Calu3 (cell line): ENCODE data around the gene TENT4B. TPM values are rescaled to one million over a fixed set of nuclear protein-coding genes. Genes with fewer than 3 reads are reported as not detected.

Experiments used
- BruUV-seq: library from RNA; stranded (reverse); fragments of 400-500 nt; replicated peaks from 2 replicates; lab custom pipeline; 2021; lab: Mats Ljungman, UMichigan
- CTCF ChIA-PET: fragments of 300-600 bp; sonication (Branson Sonifier 250); formaldehyde crosslinking; loops from one replicate; lab custom pipeline; 2022; ENCODE audit warnings: antibody characterized with exemption; lab: Charles Lee
- DNase-seq: peaks from one replicate; pipeline ENCODE4 v3.0.0; 2022
- H3K27ac Mint-ChIP-seq: one replicate; pipeline ENCODE4 v1.8.0; 2022; ENCODE audit warnings: mixed read lengths; ENCODE audit not compliant: unreplicated experiment
- H3K27me3 Mint-ChIP-seq: one replicate; pipeline ENCODE4 v1.8.0; 2022; ENCODE audit warnings: mixed read lengths; ENCODE audit not compliant: unreplicated experiment
- H3K36me3 Mint-ChIP-seq: one replicate; pipeline ENCODE4 v1.8.0; 2022; ENCODE audit warnings: mild to moderate bottlenecking, moderate library complexity, mixed read lengths; ENCODE audit not compliant: insufficient read depth, unreplicated experiment
- H3K4me1 Mint-ChIP-seq: one replicate; pipeline ENCODE4 v1.8.0; 2022; ENCODE audit warnings: mild to moderate bottlenecking, low read depth, mixed read lengths; ENCODE audit not compliant: unreplicated experiment
- H3K4me3 Mint-ChIP-seq: one replicate; pipeline ENCODE4 v1.8.0; 2022; ENCODE audit warnings: mild to moderate bottlenecking, low read depth, moderate library complexity, mixed read lengths; ENCODE audit not compliant: unreplicated experiment
- H3K9me3 Mint-ChIP-seq: one replicate; pipeline ENCODE4 v1.8.0; 2022; ENCODE audit warnings: low read depth, mixed read lengths; ENCODE audit not compliant: unreplicated experiment
- CTCF ChIP-seq: fragments of 200-600 bp; IDR thresholded peaks from one replicate; pipeline ENCODE4 v1.8.0; 2022; ENCODE audit warnings: antibody characterized with exemption; ENCODE audit not compliant: unreplicated experiment
- intact Hi-C: fragments of 100-400 bp; cut with micrococcal nuclease; formaldehyde crosslinking; loops from one replicate; pipeline ENCODE4 v1.10.0; 2022; ENCODE audit not compliant: unreplicated experiment
- total RNA-seq: library from RNA; stranded (reverse); gene quantifications from 2 replicates; pipeline ENCODE4 v1.2.3, GENCODE V29; 2022

TENT4B gene
- total RNA-seq, 1 experiment from 2014 or later = 21.7 TPM

- no peaks in the 10 kb centered on the region for H3K27me3 Mint-ChIP-seq
- peak overlapping the region; percentile 7 for H3K27ac Mint-ChIP-seq
- peaks cover 28% of the 10 kb centered on the region for H3K4me1 Mint-ChIP-seq
- DNase-seq = no peak
- peaks cover 4% of the 10 kb centered on the region for H3K36me3 Mint-ChIP-seq
- TF ChIP-seq CTCF = no peak
- CTCF ChIA-PET = interaction anchor here (0.8 to 3.1 kb wide), 21 partner anchors 11 to 597 kb away, joined by 3 to 80 read pairs (median 4); partner anchors contain the start of genes CNEP1R1 and HEATR3
- H3K9me3 Mint-ChIP-seq = no peaks in the 10 kb centered on the region
- intact Hi-C loops = loop anchor here (5.0 to 10.0 kb wide), 2 partner anchors 105 to 142 kb away; partner anchors contain the start of gene HEATR3
- no peak overlapping the region for H3K4me3 Mint-ChIP-seq
- BruUV-seq = no TSS peak
These were observed 56.6 kb downstream of the TENT4B start for GRCh38 chr16:50209546-50210265.

GRCh38 chr16:50210266-50211038 lies 57.3 kb downstream of the TENT4B start:
- H3K9me3 Mint-ChIP-seq = no peaks in the 10 kb centered on the region
- no TSS peak for BruUV-seq
- H3K27me3 Mint-ChIP-seq = no peaks in the 10 kb centered on the region
- H3K36me3 Mint-ChIP-seq = peaks cover 6% of the 10 kb centered on the region
- peak; percentile 79 for DNase-seq
- H3K4me3 Mint-ChIP-seq = no peak overlapping the region
- CTCF ChIA-PET = interaction anchor here (0.6 to 3.1 kb wide), 20 partner anchors 12 to 596 kb away, joined by 3 to 80 read pairs (median 4); partner anchors contain the start of genes CNEP1R1 and HEATR3
- intact Hi-C loops = loop anchor here (5.0 to 10.0 kb wide), 2 partner anchors 104 to 143 kb away; partner anchors contain the start of gene HEATR3
- H3K27ac Mint-ChIP-seq = peak overlapping the region; percentile 7
- peak; percentile 74 for TF ChIP-seq CTCF
- peaks cover 28% of the 10 kb centered on the region for H3K4me1 Mint-ChIP-seq

- intact Hi-C loops = loop anchor here (1.0 to 10.0 kb wide), 4 partner anchors 101 to 189 kb away; partner anchors contain the start of genes CNEP1R1 and HEATR3
- H3K9me3 Mint-ChIP-seq = no peaks in the 10 kb centered on the region
- DNase-seq = peak; percentile 25
- peak; percentile 76 for TF ChIP-seq CTCF
- H3K27me3 Mint-ChIP-seq = no peaks in the 10 kb centered on the region
- H3K4me1 Mint-ChIP-seq = peaks cover 17% of the 10 kb centered on the region
- H3K36me3 Mint-ChIP-seq = peaks cover 19% of the 10 kb centered on the region
- no peak overlapping the region for H3K4me3 Mint-ChIP-seq
- H3K27ac Mint-ChIP-seq = no peak overlapping the region
- CTCF ChIA-PET = interaction anchor here (0.6 to 1.2 kb wide), 5 partner anchors 25 to 592 kb away, joined by 3 to 8 read pairs (median 5); partner anchors contain the start of gene CNEP1R1
- no TSS peak for BruUV-seq
These were observed 60.9 kb downstream of the TENT4B start for GRCh38 chr16:50213939-50214519.

GRCh38 chr16:50215680-50216079 lies 62.6 kb downstream of the TENT4B start:
- intact Hi-C loops = loop anchor here (10.0 kb wide), 1 partner anchor 99 kb away; no protein-coding TSS in a partner anchor
- H3K36me3 Mint-ChIP-seq = peaks cover 19% of the 10 kb centered on the region
- H3K4me3 Mint-ChIP-seq = no peak overlapping the region
- DNase-seq = no peak
- H3K4me1 Mint-ChIP-seq = peaks cover 4% of the 10 kb centered on the region
- H3K27ac Mint-ChIP-seq = no peak overlapping the region
- no peaks in the 10 kb centered on the region for H3K27me3 Mint-ChIP-seq
- BruUV-seq = no TSS peak
- CTCF ChIA-PET = interaction anchor here (0.7 kb wide), 1 partner anchor 139 kb away, joined by 3 read pairs; no protein-coding TSS in a partner anchor
- TF ChIP-seq CTCF = no peak
- no peaks in the 10 kb centered on the region for H3K9me3 Mint-ChIP-seq
